A549 (cell line): Measurements from ENCODE around the gene MYH11. TPM values are rescaled to one million over a fixed set of nuclear protein-coding genes. Genes with fewer than 3 reads are reported as not detected.
"Not testable (repeated sequence)": the region's sequence is repeated elsewhere in the genome, so short reads cannot be mapped to it uniquely, and the experiment has no call there.

Experiments
- ATAC-seq, 2 experiments: fragments of 200-7000 bp in 1 of 2; fragments of >200 bp in 1 of 2; cut with Nextera tagmentation in 1 of 2; cut with Tn5 transposase in 1 of 2; 3 replicates each; pipeline versions ENCODE4 v1.8.0 to v1.9.1; 2018 to 2020; ENCODE audit warnings: mild to moderate bottlenecking in 1 of 2, moderate library complexity in 1 of 2
- CTCF ChIA-PET: fragments of 300-600 bp; sonication (Branson Sonifier 250); formaldehyde crosslinking; extraction: SDS; loops from one replicate; lab custom pipeline; 2021; ENCODE audit warnings: antibody characterized with exemption, inconsistent platforms; lab: Yijun Ruan, JAX
- POLR2A ChIA-PET: fragments of 350-600 bp; formaldehyde crosslinking; extraction: SDS; loops from one replicate; lab custom pipeline; 2021; ENCODE audit warnings: antibody characterized with exemption, inconsistent platforms; lab: Yijun Ruan, JAX
- DNase-seq, 2 experiments: peaks; one replicate each; pipeline versions ENCODE4 v3.0.0 to v3.0.0-alpha.2; 2011 to 2016; ENCODE audit warnings: low read depth in 1 of 2, low spot score in 1 of 2
- FAIRE-seq: peaks from 2 replicates; lab custom pipeline; 2011; peaks lifted over from hg19 to GRCh38; lab: Jason Lieb, UNC
- H3K27ac ChIP-seq, 2 experiments: fragments of >200 bp; sonication (Bioruptor Twin); formaldehyde crosslinking; 3 replicates each; pipeline ENCODE4 v1.5.1; 2016 to 2017
- H3K4me1 ChIP-seq: fragments of >200 bp; sonication (Bioruptor Twin); formaldehyde crosslinking; 3 replicates; pipeline ENCODE4 v1.6.1; 2016
- H3K4me2 ChIP-seq: fragments of >200 bp; sonication (Bioruptor Twin); formaldehyde crosslinking; 3 replicates; pipeline ENCODE4 v1.6.1; 2016
- H3K4me3 ChIP-seq: fragments of >200 bp; sonication (Bioruptor Twin); formaldehyde crosslinking; 3 replicates; pipeline ENCODE4 v1.5.1; 2016
- H3K9me3 ChIP-seq: fragments of >200 bp; sonication (Bioruptor Twin); formaldehyde crosslinking; 3 replicates; pipeline ENCODE4 v1.6.1; 2016
- BCL3 ChIP-seq: fragments of >200 bp; sonication (Bioruptor Twin); formaldehyde crosslinking; IDR thresholded peaks from 3 replicates; pipeline ENCODE4 v1.6.1; 2016
- CEBPB ChIP-seq, 2 experiments: fragments of >200 bp in 1 of 2; sonication (Bioruptor Twin) in 1 of 2; formaldehyde crosslinking in 1 of 2; IDR thresholded peaks; 2 replicates each; pipeline ENCODE4 v1.6.1; 2012 to 2016
- ELK1 ChIP-seq: fragments of 150-350 bp; IDR thresholded peaks from 2 replicates; pipeline ENCODE4 v1.6.1; 2014; ENCODE audit warnings: low read depth, mild to moderate bottlenecking, low read length
- EP300 ChIP-seq, 2 experiments: fragments of >200 bp; sonication (Bioruptor Twin); formaldehyde crosslinking; IDR thresholded peaks; 2 replicates in 1 of 2; 3 replicates in 1 of 2; pipeline ENCODE4 v1.6.1; 2016 to 2017
- ESRRA ChIP-seq: fragments of 150-350 bp; IDR thresholded peaks from 2 replicates; pipeline ENCODE4 v1.6.1; 2014; ENCODE audit warnings: mild to moderate bottlenecking, low read length, borderline replicate concordance
- HOXA7 ChIP-seq: fragments of 250-450 bp; sonication (Bioruptor Pico); IDR thresholded peaks from 2 replicates; pipeline ENCODE4 v1.5.0; 2020; ENCODE audit warnings: mild to moderate bottlenecking, moderate library complexity
- HOXB13 ChIP-seq: fragments of 250-450 bp; sonication (Bioruptor Pico); IDR thresholded peaks from 2 replicates; pipeline ENCODE4 v1.5.0; 2020; ENCODE audit warnings: low read depth, mild to moderate bottlenecking, moderate library complexity
- JUN ChIP-seq, 2 experiments: fragments of >200 bp; sonication (Bioruptor Twin); formaldehyde crosslinking; IDR thresholded peaks; 2 replicates in 1 of 2; 3 replicates in 1 of 2; pipeline ENCODE4 v1.6.1; 2016 to 2017
- KDM1A ChIP-seq: fragments of 200-600 bp; sonication (generic); IDR thresholded peaks from 2 replicates; pipeline ENCODE4 v1.6.1; 2016; ENCODE audit warnings: low read depth, mild to moderate bottlenecking
- MAX ChIP-seq: IDR thresholded peaks from 2 replicates; pipeline ENCODE4 v1.6.1; 2012
- MYC ChIP-seq: IDR thresholded peaks from 2 replicates; pipeline ENCODE4 v1.6.1; 2012; ENCODE audit warnings: mild to moderate bottlenecking, inconsistent platforms, low read length, improper control_type of control experiment, borderline replicate concordance
- NFE2L2 ChIP-seq: fragments of 150-350 bp; conservative IDR thresholded peaks from 2 replicates; pipeline ENCODE4 v1.6.1; 2014; ENCODE audit warnings: low read length
- PBX3 ChIP-seq: IDR thresholded peaks from 2 replicates; pipeline ENCODE4 v1.6.1; 2012
- RAD21 ChIP-seq, 2 experiments: fragments of >200 bp in 1 of 2; sonication (Bioruptor Twin) in 1 of 2; formaldehyde crosslinking in 1 of 2; IDR thresholded peaks in 1 of 2; conservative IDR thresholded peaks in 1 of 2; 2 replicates in 1 of 2; 3 replicates in 1 of 2; pipeline ENCODE4 v1.6.1; 2012 to 2018; ENCODE audit warnings: inconsistent platforms in 1 of 2
- RARB ChIP-seq: fragments of 250-450 bp; sonication (Bioruptor Pico); IDR thresholded peaks from 2 replicates; pipeline ENCODE4 v1.8.0; 2021; ENCODE audit warnings: mild to moderate bottlenecking, moderate library complexity
- SMC3 ChIP-seq: fragments of >200 bp; sonication (Bioruptor Twin); formaldehyde crosslinking; IDR thresholded peaks from 3 replicates; pipeline ENCODE4 v1.6.1; 2018; ENCODE audit warnings: inconsistent platforms
- TP53 ChIP-seq: fragments of 250-450 bp; sonication (Bioruptor Pico); IDR thresholded peaks from 2 replicates; pipeline ENCODE4 v1.5.0; 2021; ENCODE audit warnings: mild to moderate bottlenecking, moderate library complexity
- ZFP36 ChIP-seq: fragments of 450-650 bp; IDR thresholded peaks from 2 replicates; pipeline ENCODE4 v1.6.1; 2014; ENCODE audit warnings: borderline replicate concordance; ENCODE audit not compliant: partially characterized antibody
- WGBS: methylation state at CpG from one replicate; pipeline ENCODE4 v1.1.6; 2017; ENCODE audit errors: missing lambda C conversion rate; 5-methylcytosine and 5-hydroxymethylcytosine counted together
- polyA plus RNA-seq, 4 experiments: library from polyadenylated mRNA; depleted of rRNA in 3 of 4; stranded (reverse); fragments of >200 nt; fragmentation: RNase III in 1 of 4; extraction: RNeasy Plus Mini Kit Qiagen cat#74134 plus additional on column Dnase treatment in 1 of 4; gene quantifications; 2 replicates in 3 of 4; 3 replicates in 1 of 4; pipeline ENCODE4 v1.2.3, GENCODE V29; 2011 to 2017
- TF ChIP-seq, protein P1 (sequence below): fragments of 250-450 bp; sonication (Bioruptor Pico); IDR thresholded peaks from 2 replicates; pipeline ENCODE4 v1.5.0; 2021; ENCODE audit warnings: mild to moderate bottlenecking, moderate library complexity, borderline replicate concordance
- TF ChIP-seq, protein P2 (sequence below): fragments of >200 bp; sonication (Bioruptor Twin); formaldehyde crosslinking; IDR thresholded peaks from 3 replicates; pipeline ENCODE4 v1.5.1; 2016

The MYH11 gene
- polyA plus RNA-seq, 2 of the 4 experiments (the other 2 are of a cell fraction): 0.03 to 0.09 TPM

- H3K9me3 ChIP-seq: peaks cover 12% of the 10 kb centered on the region
- H3K4me1 ChIP-seq: peaks cover 7% of the 10 kb centered on the region
- H3K4me2 ChIP-seq: no peak overlapping the region
- no peak for TF ChIP-seq PBX3
- TF ChIP-seq BCL3: no peak
- TF ChIP-seq ELK1: no peak
- no peak for TF ChIP-seq JUN (IDR thresholded peaks at IDR 0.05)
- no peak for TF ChIP-seq ESRRA
- no peak for TF ChIP-seq RAD21 (conservative IDR thresholded peaks at IDR 0.05 in 1 of 2, IDR thresholded peaks at IDR 0.05 in 1 of 2)
- no peak for TF ChIP-seq MAX
- TF ChIP-seq, protein P1, sequence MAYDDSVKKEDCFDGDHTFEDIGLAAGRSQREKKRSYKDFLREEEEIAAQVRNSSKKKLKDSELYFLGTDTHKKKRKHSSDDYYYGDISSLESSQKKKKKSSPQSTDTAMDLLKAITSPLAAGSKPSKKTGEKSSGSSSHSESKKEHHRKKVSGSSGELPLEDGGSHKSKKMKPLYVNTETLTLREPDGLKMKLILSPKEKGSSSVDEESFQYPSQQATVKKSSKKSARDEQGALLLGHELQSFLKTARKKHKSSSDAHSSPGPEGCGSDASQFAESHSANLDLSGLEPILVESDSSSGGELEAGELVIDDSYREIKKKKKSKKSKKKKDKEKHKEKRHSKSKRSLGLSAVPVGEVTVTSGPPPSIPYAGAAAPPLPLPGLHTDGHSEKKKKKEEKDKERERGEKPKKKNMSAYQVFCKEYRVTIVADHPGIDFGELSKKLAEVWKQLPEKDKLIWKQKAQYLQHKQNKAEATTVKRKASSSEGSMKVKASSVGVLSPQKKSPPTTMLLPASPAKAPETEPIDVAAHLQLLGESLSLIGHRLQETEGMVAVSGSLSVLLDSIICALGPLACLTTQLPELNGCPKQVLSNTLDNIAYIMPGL (CRISPR knock-in tag): no peak
- TF ChIP-seq, protein P2, sequence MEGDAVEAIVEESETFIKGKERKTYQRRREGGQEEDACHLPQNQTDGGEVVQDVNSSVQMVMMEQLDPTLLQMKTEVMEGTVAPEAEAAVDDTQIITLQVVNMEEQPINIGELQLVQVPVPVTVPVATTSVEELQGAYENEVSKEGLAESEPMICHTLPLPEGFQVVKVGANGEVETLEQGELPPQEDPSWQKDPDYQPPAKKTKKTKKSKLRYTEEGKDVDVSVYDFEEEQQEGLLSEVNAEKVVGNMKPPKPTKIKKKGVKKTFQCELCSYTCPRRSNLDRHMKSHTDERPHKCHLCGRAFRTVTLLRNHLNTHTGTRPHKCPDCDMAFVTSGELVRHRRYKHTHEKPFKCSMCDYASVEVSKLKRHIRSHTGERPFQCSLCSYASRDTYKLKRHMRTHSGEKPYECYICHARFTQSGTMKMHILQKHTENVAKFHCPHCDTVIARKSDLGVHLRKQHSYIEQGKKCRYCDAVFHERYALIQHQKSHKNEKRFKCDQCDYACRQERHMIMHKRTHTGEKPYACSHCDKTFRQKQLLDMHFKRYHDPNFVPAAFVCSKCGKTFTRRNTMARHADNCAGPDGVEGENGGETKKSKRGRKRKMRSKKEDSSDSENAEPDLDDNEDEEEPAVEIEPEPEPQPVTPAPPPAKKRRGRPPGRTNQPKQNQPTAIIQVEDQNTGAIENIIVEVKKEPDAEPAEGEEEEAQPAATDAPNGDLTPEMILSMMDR: no peak
- TF ChIP-seq HOXB13 (CRISPR knock-in tag): no peak
- no peak for TF ChIP-seq TP53 (CRISPR knock-in tag)
- no peak for TF ChIP-seq CEBPB (IDR thresholded peaks at IDR 0.05)
- TF ChIP-seq KDM1A: no peak
- TF ChIP-seq EP300 (IDR thresholded peaks at IDR 0.05): no peak
- no peak for TF ChIP-seq SMC3
- TF ChIP-seq MYC: no peak
- no peak for TF ChIP-seq NFE2L2
- TF ChIP-seq HOXA7: no peak
- H3K27ac ChIP-seq: no peak overlapping the region
- FAIRE-seq (no peak), DNase-seq (no peak), ATAC-seq (no peak)
- 62% methylated on average over 5 of the region's 5 CpGs for WGBS
- POLR2A ChIA-PET: no interaction called here
- H3K4me3 ChIP-seq: no peak overlapping the region
- CTCF ChIA-PET: interaction anchor here (0.9 to 3.7 kb wide), 6 partner anchors 15 to 72 kb away, joined by 3 to 20 read pairs (median 4); no protein-coding TSS in a partner anchor
Observed at GRCh38 chr16:15792563-15792971, 64.3 kb downstream of the MYH11 start.

GRCh38 chr16:15790458-15790857 is 66.4 kb downstream of the MYH11 start:
- Histone ChIP-seq H3K27ac (no peak overlapping the region), H3K4me3 (no peak overlapping the region), H3K9me3 (no peaks in the 10 kb centered on the region), H3K4me2 (no peak overlapping the region), H3K4me1 (peaks cover 7% of the 10 kb centered on the region)
- DNase-seq (no peak), ATAC-seq (no peak), FAIRE-seq (no peak)
- no peak for TF ChIP-seq HOXB13 (CRISPR knock-in tag)
- no peak for TF ChIP-seq ZFP36
- no peak for TF ChIP-seq RARB (CRISPR knock-in tag)
- no peak for TF ChIP-seq BCL3
- ChIA-PET CTCF (interaction anchor here (1.4 kb wide), 1 partner anchor 12 kb away, joined by 3 read pairs; no protein-coding TSS in a partner anchor), POLR2A (no interaction called here)
- WGBS: 44% methylated on average over 4 of the region's 4 CpGs

DNA sequence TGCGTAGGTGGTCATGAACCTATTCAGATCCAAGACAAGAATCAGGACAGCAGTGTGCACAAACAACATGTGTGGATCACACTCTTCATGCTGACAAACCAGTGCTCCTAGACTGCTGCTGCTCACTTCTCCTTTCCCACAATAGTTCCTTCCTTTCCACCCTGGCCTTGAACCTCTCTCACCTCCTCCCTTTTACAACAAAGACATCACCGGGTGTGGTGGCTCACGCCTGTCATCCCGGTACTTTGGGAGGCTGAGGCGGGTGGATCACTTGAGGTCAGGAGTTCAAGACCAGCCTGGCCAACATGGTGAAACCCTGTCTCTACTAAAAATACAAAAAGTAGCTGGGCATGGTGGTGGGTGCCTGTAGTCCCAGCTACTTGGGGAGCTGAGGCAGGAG is 67.0 kb downstream of the MYH11 start:
- ATAC-seq, H3K4me1 ChIP-seq, H3K4me3 ChIP-seq, FAIRE-seq, DNase-seq, H3K4me2 ChIP-seq, H3K9me3 ChIP-seq, POLR2A ChIA-PET, H3K27ac ChIP-seq: not testable (repeated sequence)
- WGBS: 68% methylated on average over 5 of the region's 5 CpGs
- CTCF ChIA-PET: interaction anchor here (1.4 kb wide), 1 partner anchor 13 kb away, joined by 3 read pairs; no protein-coding TSS in a partner anchor
